ENCODE measurements around the gene ARHGAP25. TPM values are rescaled to one million over a fixed set of nuclear protein-coding genes. Genes with fewer than 3 reads are reported as not detected.

ARHGAP25 gene
- total RNA-seq, 1 donor from 2014 or later: 2.5 TPM

DNA sequence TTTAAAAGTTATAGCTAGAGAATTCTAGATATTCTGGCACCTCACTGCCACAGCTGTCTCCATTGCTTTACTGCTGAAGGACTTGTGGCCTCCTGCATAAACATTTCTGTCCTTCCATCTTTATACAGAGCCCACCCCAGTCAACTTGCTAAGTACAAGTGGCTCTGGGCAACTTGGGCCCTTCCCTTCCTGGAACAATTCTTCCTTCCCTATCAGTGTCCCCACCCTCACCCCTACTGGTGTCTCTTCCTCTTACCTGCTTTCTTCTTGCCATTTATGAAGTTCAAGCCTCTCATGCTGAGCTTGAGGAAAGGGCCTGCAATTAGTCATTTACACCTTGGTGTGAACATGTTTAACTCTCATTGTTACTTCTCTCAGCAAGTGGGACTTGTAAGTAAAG, 45.0 kb downstream of the ARHGAP25 start:
- no peaks in the 10 kb centered on the region for H3K4me1 Mint-ChIP-seq
- H3K27ac Mint-ChIP-seq (ENCODE audit: unreplicated experiment): no peak overlapping the region
- no peak overlapping the region for H3K4me3 Mint-ChIP-seq
- H3K36me3 Mint-ChIP-seq (ENCODE audit: low read depth): no peaks in the 10 kb centered on the region
- H3K9me3 Mint-ChIP-seq: no peaks in the 10 kb centered on the region
- no peak for DNase-seq (ENCODE audit: low read depth, low spot score)
- TF ChIP-seq, protein P1, sequence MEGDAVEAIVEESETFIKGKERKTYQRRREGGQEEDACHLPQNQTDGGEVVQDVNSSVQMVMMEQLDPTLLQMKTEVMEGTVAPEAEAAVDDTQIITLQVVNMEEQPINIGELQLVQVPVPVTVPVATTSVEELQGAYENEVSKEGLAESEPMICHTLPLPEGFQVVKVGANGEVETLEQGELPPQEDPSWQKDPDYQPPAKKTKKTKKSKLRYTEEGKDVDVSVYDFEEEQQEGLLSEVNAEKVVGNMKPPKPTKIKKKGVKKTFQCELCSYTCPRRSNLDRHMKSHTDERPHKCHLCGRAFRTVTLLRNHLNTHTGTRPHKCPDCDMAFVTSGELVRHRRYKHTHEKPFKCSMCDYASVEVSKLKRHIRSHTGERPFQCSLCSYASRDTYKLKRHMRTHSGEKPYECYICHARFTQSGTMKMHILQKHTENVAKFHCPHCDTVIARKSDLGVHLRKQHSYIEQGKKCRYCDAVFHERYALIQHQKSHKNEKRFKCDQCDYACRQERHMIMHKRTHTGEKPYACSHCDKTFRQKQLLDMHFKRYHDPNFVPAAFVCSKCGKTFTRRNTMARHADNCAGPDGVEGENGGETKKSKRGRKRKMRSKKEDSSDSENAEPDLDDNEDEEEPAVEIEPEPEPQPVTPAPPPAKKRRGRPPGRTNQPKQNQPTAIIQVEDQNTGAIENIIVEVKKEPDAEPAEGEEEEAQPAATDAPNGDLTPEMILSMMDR (conservative IDR thresholded peaks at IDR 0.05): no peak
- no peaks in the 10 kb centered on the region for H3K27me3 Mint-ChIP-seq (ENCODE audit: low read depth)

DNA sequence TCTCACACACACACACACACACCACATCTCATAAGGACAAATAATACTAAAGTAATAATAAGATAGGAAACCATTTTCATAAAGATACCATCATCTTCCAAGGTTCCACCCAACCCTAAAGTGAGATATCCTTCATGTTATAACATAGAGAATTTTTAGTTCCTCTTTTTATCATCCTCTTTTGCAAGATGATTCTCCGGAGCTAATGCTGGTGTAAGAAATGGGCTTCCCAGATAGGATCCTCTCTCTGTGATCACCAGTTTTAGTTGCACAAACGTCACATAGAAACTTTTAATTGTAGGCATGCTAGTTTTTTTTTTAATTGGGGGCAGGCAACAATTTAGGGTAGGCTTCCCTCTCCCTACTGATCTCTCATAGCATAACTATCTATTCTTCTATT, 49.6 kb downstream of the ARHGAP25 start:
- Mint-ChIP-seq H3K27ac (ENCODE audit: unreplicated experiment) (no peak overlapping the region), H3K4me1 (no peaks in the 10 kb centered on the region), H3K4me3 (no peak overlapping the region), H3K27me3 (ENCODE audit: low read depth) (peaks cover 2% of the 10 kb centered on the region), H3K36me3 (ENCODE audit: low read depth) (peaks cover 2% of the 10 kb centered on the region), H3K9me3 (no peaks in the 10 kb centered on the region)
- no peak for DNase-seq (ENCODE audit: low read depth, low spot score)
- TF ChIP-seq, protein P1 (conservative IDR thresholded peaks at IDR 0.05): no peak

GRCh38 chr2:68784915-68785314, 50.3 kb downstream of the ARHGAP25 start:
- H3K36me3 Mint-ChIP-seq (ENCODE audit: low read depth): peaks cover 2% of the 10 kb centered on the region
- DNase-seq (ENCODE audit: low read depth, low spot score): no peak
- H3K4me3 Mint-ChIP-seq: no peak overlapping the region
- peaks cover 2% of the 10 kb centered on the region for H3K27me3 Mint-ChIP-seq (ENCODE audit: low read depth)
- H3K9me3 Mint-ChIP-seq: no peaks in the 10 kb centered on the region
- TF ChIP-seq, protein P1 (conservative IDR thresholded peaks at IDR 0.05): no peak
- H3K27ac Mint-ChIP-seq (ENCODE audit: unreplicated experiment): no peak overlapping the region
- H3K4me1 Mint-ChIP-seq: no peaks in the 10 kb centered on the region

- H3K4me1 Mint-ChIP-seq: peaks cover 3% of the 10 kb centered on the region
- H3K36me3 Mint-ChIP-seq (ENCODE audit: low read depth): peaks cover 2% of the 10 kb centered on the region
- peaks cover 2% of the 10 kb centered on the region for H3K27me3 Mint-ChIP-seq (ENCODE audit: low read depth)
- no peak overlapping the region for H3K4me3 Mint-ChIP-seq
- TF ChIP-seq, protein P1 (conservative IDR thresholded peaks at IDR 0.05): no peak
- DNase-seq (ENCODE audit: low read depth, low spot score): no peak
- no peaks in the 10 kb centered on the region for H3K9me3 Mint-ChIP-seq
- H3K27ac Mint-ChIP-seq (ENCODE audit: unreplicated experiment): no peak overlapping the region
Measured at GRCh38 chr2:68787356-68787755, 52.7 kb downstream of the ARHGAP25 start.

DNA sequence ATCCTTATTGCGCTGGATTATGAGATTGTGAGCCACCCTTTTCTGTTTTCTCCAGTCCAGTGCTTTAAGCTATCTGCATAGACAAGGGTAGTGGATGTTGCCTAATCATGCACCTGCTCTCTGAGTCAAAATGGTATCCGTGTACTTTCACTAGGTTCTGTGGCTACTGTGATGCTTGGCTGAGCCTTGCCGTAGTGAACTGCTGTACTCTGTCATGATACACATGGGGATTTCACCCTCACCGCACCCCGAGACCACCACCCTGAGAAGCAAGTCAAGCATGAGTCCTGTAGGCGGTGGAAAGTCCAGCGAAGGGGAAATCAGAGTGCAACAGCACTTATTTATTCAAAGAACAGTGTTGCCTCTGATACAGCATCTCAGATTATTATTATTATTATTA, 55.0 kb downstream of the ARHGAP25 start:
- DNase-seq (ENCODE audit: low read depth, low spot score): no peak
- peaks cover 3% of the 10 kb centered on the region for H3K4me1 Mint-ChIP-seq
- TF ChIP-seq, protein P1 (conservative IDR thresholded peaks at IDR 0.05): no peak

GRCh38 chr2:68790600-68790999, 56.0 kb downstream of the ARHGAP25 start:
- H3K36me3 Mint-ChIP-seq (ENCODE audit: low read depth): peaks cover 2% of the 10 kb centered on the region
- no peaks in the 10 kb centered on the region for H3K9me3 Mint-ChIP-seq
- TF ChIP-seq, protein P1 (conservative IDR thresholded peaks at IDR 0.05): no peak
- peaks cover 3% of the 10 kb centered on the region for H3K4me1 Mint-ChIP-seq
- H3K27ac Mint-ChIP-seq (ENCODE audit: unreplicated experiment): no peak overlapping the region
- DNase-seq (ENCODE audit: low read depth, low spot score): no peak
- no peak overlapping the region for H3K4me3 Mint-ChIP-seq
- H3K27me3 Mint-ChIP-seq (ENCODE audit: low read depth): peaks cover 2% of the 10 kb centered on the region

More for the DNA sequence above, 55.0 kb downstream of the ARHGAP25 start:
- no peak overlapping the region for H3K27ac Mint-ChIP-seq (ENCODE audit: unreplicated experiment)
- no peaks in the 10 kb centered on the region for H3K9me3 Mint-ChIP-seq
- peaks cover 2% of the 10 kb centered on the region for H3K36me3 Mint-ChIP-seq (ENCODE audit: low read depth)
- no peak overlapping the region for H3K4me3 Mint-ChIP-seq
- H3K27me3 Mint-ChIP-seq (ENCODE audit: low read depth): peaks cover 2% of the 10 kb centered on the region

All from neural crest cell (in vitro differentiated cells).